ENCODE measurements around the gene UTRN. TPM values are rescaled to one million over a fixed set of nuclear protein-coding genes. Genes with fewer than 3 reads are reported as not detected.

The UTRN gene
- total RNA-seq, 2 donors from 2014 or later = 174 to 219 TPM

GRCh38 chr6:144292372-144292771 lies 7.2 kb downstream of the UTRN start:
- Mint-ChIP-seq H3K9me3 (peaks cover 12% of the 10 kb centered on the region), H3K4me3 (no peak overlapping the region), H3K27me3 (no peaks in the 10 kb centered on the region), H3K4me1 (ENCODE audit: low read depth in 2 of 2) (peaks cover 31 to 33% of the 10 kb centered on the region in 2 donors), H3K36me3 (peaks cover 21% of the 10 kb centered on the region), H3K27ac (no peak overlapping the region)
- DNase-seq (ENCODE audit: low spot score) = no peak
- no peak for ATAC-seq

- H3K27ac Mint-ChIP-seq = no peak overlapping the region
- no peak for DNase-seq (ENCODE audit: low spot score)
- H3K27me3 Mint-ChIP-seq = no peaks in the 10 kb centered on the region
- no peak for ATAC-seq
- H3K4me3 Mint-ChIP-seq = no peak overlapping the region
- H3K4me1 Mint-ChIP-seq (ENCODE audit: low read depth in 2 of 2) = peaks cover 31 to 37% of the 10 kb centered on the region in 2 donors
- H3K9me3 Mint-ChIP-seq = peaks cover 16% of the 10 kb centered on the region
- peaks cover 33% of the 10 kb centered on the region for H3K36me3 Mint-ChIP-seq
Observed at GRCh38 chr6:144294016-144294415, 8.9 kb downstream of the UTRN start.

DNA sequence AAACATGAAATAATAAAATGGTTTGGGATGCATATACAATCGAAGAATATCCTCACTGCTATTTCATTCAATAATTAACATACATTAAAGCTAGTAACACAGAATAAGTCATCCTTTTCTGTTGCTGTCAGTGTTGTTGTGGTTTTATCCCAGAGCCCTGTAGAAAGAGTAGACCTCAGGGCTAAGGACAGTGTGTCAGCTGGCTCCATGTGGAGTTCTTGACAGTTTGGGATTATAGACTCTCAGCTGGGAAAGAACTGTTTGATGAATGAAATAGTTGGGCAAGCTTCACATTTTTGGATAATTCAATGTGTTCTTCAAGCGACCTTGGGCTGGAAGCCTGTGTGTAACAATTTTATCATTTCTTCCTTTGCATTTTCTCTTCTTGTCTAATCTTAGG lies 10.1 kb downstream of the UTRN start:
- peaks cover 33% of the 10 kb centered on the region for H3K36me3 Mint-ChIP-seq
- no peak overlapping the region for H3K27ac Mint-ChIP-seq
- H3K9me3 Mint-ChIP-seq = peaks cover 16% of the 10 kb centered on the region
- no peaks in the 10 kb centered on the region for H3K27me3 Mint-ChIP-seq
- no peak overlapping the region for H3K4me3 Mint-ChIP-seq
- DNase-seq (ENCODE audit: low spot score) (no peak), ATAC-seq (no peak)
- peaks cover 27 to 29% of the 10 kb centered on the region in 2 donors for H3K4me1 Mint-ChIP-seq (ENCODE audit: low read depth in 2 of 2)

- no peak for DNase-seq (ENCODE audit: low spot score)
- H3K27me3 Mint-ChIP-seq = no peaks in the 10 kb centered on the region
- peaks cover 16% of the 10 kb centered on the region for H3K9me3 Mint-ChIP-seq
- ATAC-seq = no peak
- H3K4me1 Mint-ChIP-seq (ENCODE audit: low read depth in 2 of 2) = peaks cover 22 to 24% of the 10 kb centered on the region in 2 donors
- H3K27ac Mint-ChIP-seq = no peak overlapping the region
- H3K36me3 Mint-ChIP-seq = peaks cover 30% of the 10 kb centered on the region
- H3K4me3 Mint-ChIP-seq = no peak overlapping the region
Observed at GRCh38 chr6:144295981-144296767, 11.0 kb downstream of the UTRN start.

- H3K4me3 Mint-ChIP-seq = peak overlapping the region; percentile 40
- no peaks in the 10 kb centered on the region for H3K27me3 Mint-ChIP-seq
- H3K9me3 Mint-ChIP-seq = peaks cover 16% of the 10 kb centered on the region
- no peak for DNase-seq (ENCODE audit: low spot score)
- peaks cover 30% of the 10 kb centered on the region for H3K36me3 Mint-ChIP-seq
- peak overlapping the region; percentile 46 to 64 for H3K27ac Mint-ChIP-seq
- peaks cover 23% of the 10 kb centered on the region in 2 donors for H3K4me1 Mint-ChIP-seq (ENCODE audit: low read depth in 2 of 2)
- no peak for ATAC-seq
Observed at GRCh38 chr6:144296973-144297372, 11.8 kb downstream of the UTRN start.

- Mint-ChIP-seq H3K4me3 (peak overlapping the region; percentile 42), H3K36me3 (peaks cover 32% of the 10 kb centered on the region), H3K27me3 (no peaks in the 10 kb centered on the region), H3K27ac (peak overlapping the region in 1 of 2 donors; percentile 64), H3K4me1 (ENCODE audit: low read depth in 2 of 2) (peaks cover 28 to 30% of the 10 kb centered on the region in 2 donors), H3K9me3 (peaks cover 16% of the 10 kb centered on the region)
- ATAC-seq (no peak), DNase-seq (ENCODE audit: low spot score) (no peak)
Observed at GRCh38 chr6:144297511-144298100, 12.5 kb downstream of the UTRN start.

DNA sequence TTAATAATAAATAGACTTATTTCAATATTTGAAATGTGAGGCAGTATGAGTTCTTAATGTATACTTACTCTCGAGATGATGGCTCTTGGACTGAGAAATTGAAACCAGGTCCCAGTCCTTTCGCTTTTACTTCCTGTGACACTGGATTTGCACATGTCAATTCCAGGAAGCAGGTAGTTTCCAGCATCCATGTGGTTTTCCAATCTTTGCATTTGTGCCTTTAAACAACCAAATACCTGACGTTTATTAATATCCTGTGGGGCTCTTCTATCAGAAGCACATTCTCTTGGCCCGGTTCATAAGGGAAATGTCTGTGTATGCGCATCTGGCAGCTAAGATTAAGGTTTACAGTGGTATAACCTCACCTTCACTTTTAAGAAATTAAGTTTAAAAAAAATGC lies 13.1 kb downstream of the UTRN start:
- no peak overlapping the region for H3K4me3 Mint-ChIP-seq
- H3K9me3 Mint-ChIP-seq = peaks cover 16% of the 10 kb centered on the region
- no peaks in the 10 kb centered on the region for H3K27me3 Mint-ChIP-seq
- ATAC-seq (peak in 1 of 2 donors; percentile 65), DNase-seq (ENCODE audit: low spot score) (no peak)
- H3K36me3 Mint-ChIP-seq = peaks cover 32% of the 10 kb centered on the region
- peaks cover 33 to 36% of the 10 kb centered on the region in 2 donors for H3K4me1 Mint-ChIP-seq (ENCODE audit: low read depth in 2 of 2)
- peak overlapping the region in 1 of 2 donors; percentile 64 for H3K27ac Mint-ChIP-seq

DNA sequence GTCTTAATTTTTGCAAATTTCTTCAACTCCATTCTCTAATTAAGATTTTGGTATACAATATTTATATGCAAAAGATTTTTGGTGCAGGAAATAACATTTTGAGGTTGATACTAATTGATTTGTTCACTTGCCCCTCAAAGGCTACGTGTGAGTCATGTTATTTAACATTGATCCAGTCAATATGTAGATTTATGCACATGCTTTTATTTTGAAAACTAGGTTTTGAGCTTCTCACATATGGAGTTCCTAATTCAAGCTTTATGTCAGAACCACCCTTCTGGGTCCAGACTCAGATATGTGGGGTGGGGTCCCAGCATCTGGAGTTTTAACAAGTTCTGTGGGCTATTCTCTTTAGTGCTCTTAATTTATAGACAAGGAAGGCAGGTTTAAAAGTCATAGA lies 13.8 kb downstream of the UTRN start:
- peaks cover 33 to 41% of the 10 kb centered on the region in 2 donors for H3K4me1 Mint-ChIP-seq (ENCODE audit: low read depth in 2 of 2)

GRCh38 chr6:144302701-144303372 lies 17.7 kb downstream of the UTRN start:
- ATAC-seq (peak; percentile 70 to 73), DNase-seq (ENCODE audit: low spot score) (no peak)
- Mint-ChIP-seq H3K9me3 (no peaks in the 10 kb centered on the region), H3K4me1 (ENCODE audit: low read depth in 2 of 2) (peaks cover 38 to 52% of the 10 kb centered on the region in 2 donors), H3K4me3 (peak overlapping the region; percentile 63), H3K27ac (peak overlapping the region; percentile 7 to 33), H3K27me3 (no peaks in the 10 kb centered on the region), H3K36me3 (peaks cover 12% of the 10 kb centered on the region)

More for the DNA sequence above, 13.8 kb downstream of the UTRN start:
- Mint-ChIP-seq H3K36me3 (peaks cover 32% of the 10 kb centered on the region), H3K27me3 (no peaks in the 10 kb centered on the region), H3K9me3 (peaks cover 16% of the 10 kb centered on the region), H3K27ac (no peak overlapping the region), H3K4me3 (no peak overlapping the region)
- ATAC-seq (no peak), DNase-seq (ENCODE audit: low spot score) (no peak)

- H3K27ac Mint-ChIP-seq = peak overlapping the region; percentile 42 to 58
- DNase-seq (ENCODE audit: low spot score) = no peak
- H3K27me3 Mint-ChIP-seq = no peaks in the 10 kb centered on the region
- peak; percentile 65 to 70 for ATAC-seq
- H3K4me1 Mint-ChIP-seq (ENCODE audit: low read depth in 2 of 2) = peaks cover 47 to 62% of the 10 kb centered on the region in 2 donors
- H3K4me3 Mint-ChIP-seq = peak overlapping the region; percentile 79
- peaks cover 3% of the 10 kb centered on the region for H3K9me3 Mint-ChIP-seq
- peaks cover 14% of the 10 kb centered on the region for H3K36me3 Mint-ChIP-seq
Observed at GRCh38 chr6:144304223-144304848, 19.2 kb downstream of the UTRN start.

DNA sequence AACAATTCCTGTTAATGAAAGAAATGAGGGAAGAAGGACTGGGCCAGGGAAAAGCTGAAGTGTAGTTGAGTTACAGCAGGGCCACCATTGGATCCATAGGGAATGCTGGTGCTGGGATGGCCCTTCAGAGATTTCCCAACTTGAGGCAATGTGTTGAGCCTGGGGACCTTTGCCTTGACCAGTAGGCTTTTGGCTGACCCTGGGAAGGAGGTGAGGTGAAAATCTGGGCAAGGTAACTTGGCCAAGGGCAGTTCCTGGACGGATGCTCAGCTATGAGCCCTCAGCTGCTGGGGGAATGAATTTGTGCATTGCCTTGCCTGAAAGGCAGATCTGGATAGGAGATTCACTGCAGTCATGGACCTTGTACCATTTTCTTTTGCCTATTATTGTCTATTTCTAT lies 20.4 kb downstream of the UTRN start:
- peaks cover 54 to 71% of the 10 kb centered on the region in 2 donors for H3K4me1 Mint-ChIP-seq (ENCODE audit: low read depth in 2 of 2)
- no peak for DNase-seq (ENCODE audit: low spot score)
- peak overlapping the region; percentile 77 to 89 for H3K27ac Mint-ChIP-seq
- H3K27me3 Mint-ChIP-seq = no peaks in the 10 kb centered on the region
- peaks cover 3% of the 10 kb centered on the region for H3K9me3 Mint-ChIP-seq
- peaks cover 21% of the 10 kb centered on the region for H3K36me3 Mint-ChIP-seq
- ATAC-seq = peak in 1 of 2 donors; percentile 37
- peak overlapping the region; percentile 85 for H3K4me3 Mint-ChIP-seq

DNA sequence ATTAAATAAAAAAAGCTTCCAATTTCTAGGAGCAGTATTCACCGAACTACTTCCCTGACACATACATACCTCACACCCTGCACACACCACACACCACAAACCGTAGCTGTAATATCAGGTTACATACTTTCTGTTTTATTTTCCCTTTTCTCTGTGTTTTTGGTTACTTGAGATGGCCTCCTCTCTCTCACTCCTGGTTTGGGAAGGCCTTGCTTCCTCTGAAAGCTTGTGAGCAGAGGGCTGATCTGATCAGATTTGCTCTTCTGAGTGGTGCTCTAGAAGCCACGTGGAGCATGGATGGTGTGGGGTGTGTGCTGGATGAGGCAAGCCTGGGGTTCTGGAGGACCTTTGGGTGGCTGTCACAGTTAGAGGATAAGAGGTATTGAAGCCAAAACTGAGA lies 20.9 kb downstream of the UTRN start:
- peak; percentile 91 to 92 for ATAC-seq
- DNase-seq (ENCODE audit: low spot score) = peak; percentile 73
- Mint-ChIP-seq H3K9me3 (peaks cover 3% of the 10 kb centered on the region), H3K4me1 (ENCODE audit: low read depth in 2 of 2) (peaks cover 58 to 76% of the 10 kb centered on the region in 2 donors), H3K27me3 (no peaks in the 10 kb centered on the region), H3K27ac (peak overlapping the region; percentile 77 to 89), H3K36me3 (peaks cover 21% of the 10 kb centered on the region), H3K4me3 (peak overlapping the region; percentile 85)

DNA sequence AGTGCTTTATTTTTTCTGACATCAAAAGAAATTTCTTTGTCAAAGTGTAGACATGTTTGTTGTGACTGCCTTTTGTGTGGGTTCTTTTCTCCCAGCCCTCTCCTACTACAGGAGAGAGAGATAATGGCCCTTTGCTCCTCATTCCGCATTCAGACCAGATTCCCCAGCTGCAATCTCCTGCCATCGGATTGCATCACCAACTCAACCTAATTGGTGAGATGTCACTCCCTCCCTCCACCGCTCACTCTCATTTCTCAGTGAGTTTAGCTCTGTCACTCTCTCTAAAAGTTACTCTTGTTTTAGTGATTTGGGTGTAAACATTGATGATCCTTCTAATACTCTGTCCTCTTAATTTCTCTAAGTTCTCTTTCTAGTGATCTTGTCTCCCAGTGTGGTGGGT lies 22.7 kb downstream of the UTRN start:
- DNase-seq (ENCODE audit: low spot score) (no peak), ATAC-seq (no peak)
- Mint-ChIP-seq H3K9me3 (peaks cover 3% of the 10 kb centered on the region), H3K27me3 (no peaks in the 10 kb centered on the region), H3K4me1 (ENCODE audit: low read depth in 2 of 2) (peaks cover 53 to 69% of the 10 kb centered on the region in 2 donors), H3K36me3 (peaks cover 16% of the 10 kb centered on the region), H3K4me3 (no peak overlapping the region), H3K27ac (peak overlapping the region in 1 of 2 donors; percentile 38)

Data from natural killer cell treated with Interleukin-12 subunit alpha and Interleukin-12 subunit beta and Interleukin-15 and Interleukin-18, amount 100 ng/mL, for 72 hours (primary cell).